D721Med (cell line): ENCODE measurements around the gene CORT.
"Not testable (repeated sequence)": the region's sequence is repeated elsewhere in the genome, so short reads cannot be mapped to it uniquely, and the experiment has no call there.

Experiments
- DNase-seq: peaks from one replicate; pipeline ENCODE4 v3.0.0; 2011; ENCODE audit warnings: low spot score; ENCODE audit not compliant: insufficient read length
- FAIRE-seq: peaks from 2 replicates; lab custom pipeline; 2011; peaks lifted over from hg19 to GRCh38; lab: Jason Lieb, UNC
- TF ChIP-seq, protein P1 (sequence below): IDR thresholded peaks from 2 replicates; pipeline ENCODE4 v1.5.1; 2012; ENCODE audit warnings: mild to moderate bottlenecking, control low read depth; ENCODE audit not compliant: insufficient read depth; ENCODE audit errors: missing control alignments

CORT gene

GRCh38 chr1:10456048-10456447 lies 6.2 kb downstream of the CORT start:
- TF ChIP-seq, protein P1, sequence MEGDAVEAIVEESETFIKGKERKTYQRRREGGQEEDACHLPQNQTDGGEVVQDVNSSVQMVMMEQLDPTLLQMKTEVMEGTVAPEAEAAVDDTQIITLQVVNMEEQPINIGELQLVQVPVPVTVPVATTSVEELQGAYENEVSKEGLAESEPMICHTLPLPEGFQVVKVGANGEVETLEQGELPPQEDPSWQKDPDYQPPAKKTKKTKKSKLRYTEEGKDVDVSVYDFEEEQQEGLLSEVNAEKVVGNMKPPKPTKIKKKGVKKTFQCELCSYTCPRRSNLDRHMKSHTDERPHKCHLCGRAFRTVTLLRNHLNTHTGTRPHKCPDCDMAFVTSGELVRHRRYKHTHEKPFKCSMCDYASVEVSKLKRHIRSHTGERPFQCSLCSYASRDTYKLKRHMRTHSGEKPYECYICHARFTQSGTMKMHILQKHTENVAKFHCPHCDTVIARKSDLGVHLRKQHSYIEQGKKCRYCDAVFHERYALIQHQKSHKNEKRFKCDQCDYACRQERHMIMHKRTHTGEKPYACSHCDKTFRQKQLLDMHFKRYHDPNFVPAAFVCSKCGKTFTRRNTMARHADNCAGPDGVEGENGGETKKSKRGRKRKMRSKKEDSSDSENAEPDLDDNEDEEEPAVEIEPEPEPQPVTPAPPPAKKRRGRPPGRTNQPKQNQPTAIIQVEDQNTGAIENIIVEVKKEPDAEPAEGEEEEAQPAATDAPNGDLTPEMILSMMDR, result no peak
- FAIRE-seq (no peak), DNase-seq (no peak)

- DNase-seq (no peak), FAIRE-seq (no peak)
- TF ChIP-seq, protein P1, result no peak
These were observed 6.8 kb downstream of the CORT start for GRCh38 chr1:10456661-10457060.

DNA sequence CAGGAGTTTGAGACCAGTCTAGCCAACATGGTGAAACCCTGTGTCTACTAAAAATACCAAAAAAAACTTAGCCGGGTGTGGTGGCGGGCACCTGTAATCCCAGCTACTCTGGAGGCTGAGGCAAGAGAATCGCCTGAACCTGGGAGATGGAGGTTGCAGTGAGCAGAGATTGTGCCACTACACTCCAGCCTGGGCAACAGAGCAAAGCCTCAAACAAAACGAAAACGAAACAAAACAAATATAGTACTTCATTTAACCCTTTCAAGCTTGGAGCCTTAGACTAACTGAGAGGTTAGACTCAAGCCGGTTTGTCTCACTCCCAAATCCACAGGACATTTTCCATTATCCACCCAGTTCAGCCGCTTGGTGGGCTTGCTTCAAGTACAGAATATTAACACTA lies 7.6 kb downstream of the CORT start:
- DNase-seq, FAIRE-seq: not testable (repeated sequence)

DNA sequence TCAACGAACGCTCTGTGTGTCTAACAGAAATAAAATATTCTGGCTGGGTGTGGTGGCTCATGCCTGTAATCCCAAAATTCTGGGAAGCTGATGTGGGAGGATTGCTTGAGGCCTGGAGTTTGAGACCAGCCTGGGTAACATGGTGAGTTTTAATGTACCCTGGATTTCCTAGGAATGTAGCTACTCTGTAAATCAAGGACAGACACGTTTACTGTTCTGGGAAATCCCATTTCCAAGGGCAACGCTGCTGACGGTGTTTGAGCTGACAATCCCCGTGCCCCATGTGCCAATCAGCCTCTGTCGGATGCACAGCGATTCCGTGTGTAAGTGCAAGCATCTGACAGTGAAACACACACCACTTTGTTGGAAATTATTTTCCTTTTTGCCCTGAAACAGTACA lies 8.0 kb downstream of the CORT start:
- TF ChIP-seq, protein P1, result no peak
- FAIRE-seq (no peak), DNase-seq (no peak)

GRCh38 chr1:10459184-10459583 lies 9.4 kb downstream of the CORT start:
- TF ChIP-seq, protein P1, result no peak
- no peak for DNase-seq

GRCh38 chr1:10467078-10467477 lies 17.2 kb downstream of the CORT start:
- TF ChIP-seq, protein P1, result no peak
- no peak for DNase-seq

More at GRCh38 chr1:10459184-10459583, 9.4 kb downstream of the CORT start:
- no peak for FAIRE-seq

GRCh38 chr1:10470043-10470442 lies 20.2 kb downstream of the CORT start:
- TF ChIP-seq, protein P1, result no peak
- FAIRE-seq, result no peak
- no peak for DNase-seq

More at GRCh38 chr1:10467078-10467477, 17.2 kb downstream of the CORT start:
- no peak for FAIRE-seq
